Astrocyte of the spinal cord (primary cell): ENCODE results near the gene CDYL.

Experiments
- DNase-seq: peaks from one replicate; pipeline ENCODE4 v3.0.0; 2011; ENCODE audit warnings: low read depth, low spot score
- H3K4me3 ChIP-seq: 2 replicates; pipeline ENCODE4 v1.5.1; 2011; ENCODE audit warnings: low read depth, mild to moderate bottlenecking, low read length, moderate library complexity
- in situ Hi-C: cut with HindIII; loops from 2 replicates; pipeline ENCODE4 v1.10.0; 2017; ENCODE audit warnings: low sequenced_read_pairs
- TF ChIP-seq, protein P1 (sequence below): IDR thresholded peaks from 2 replicates; pipeline ENCODE4 v1.5.1; 2012; ENCODE audit warnings: low read depth, mild to moderate bottlenecking, low read length, inconsistent platforms

CDYL gene

DNA sequence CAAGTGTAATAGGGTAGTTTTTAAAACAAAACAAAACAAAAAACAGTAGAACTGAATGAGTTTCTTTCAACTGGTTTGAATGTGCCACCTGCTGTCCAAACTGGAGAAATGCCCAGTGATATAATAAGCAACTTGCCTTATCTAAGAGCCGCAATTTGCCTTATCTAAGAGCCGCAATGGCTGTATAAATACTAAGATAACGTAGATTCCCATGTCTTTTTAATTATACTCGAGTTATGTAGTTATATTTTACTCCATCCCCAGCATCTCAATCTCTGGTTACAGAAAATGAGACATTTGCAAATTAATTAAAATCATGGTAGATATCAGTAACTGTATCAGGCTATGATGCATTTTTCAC is 160.5 kb downstream of the CDYL start:
- DNase-seq: peak; percentile 61
- TF ChIP-seq, protein P1, sequence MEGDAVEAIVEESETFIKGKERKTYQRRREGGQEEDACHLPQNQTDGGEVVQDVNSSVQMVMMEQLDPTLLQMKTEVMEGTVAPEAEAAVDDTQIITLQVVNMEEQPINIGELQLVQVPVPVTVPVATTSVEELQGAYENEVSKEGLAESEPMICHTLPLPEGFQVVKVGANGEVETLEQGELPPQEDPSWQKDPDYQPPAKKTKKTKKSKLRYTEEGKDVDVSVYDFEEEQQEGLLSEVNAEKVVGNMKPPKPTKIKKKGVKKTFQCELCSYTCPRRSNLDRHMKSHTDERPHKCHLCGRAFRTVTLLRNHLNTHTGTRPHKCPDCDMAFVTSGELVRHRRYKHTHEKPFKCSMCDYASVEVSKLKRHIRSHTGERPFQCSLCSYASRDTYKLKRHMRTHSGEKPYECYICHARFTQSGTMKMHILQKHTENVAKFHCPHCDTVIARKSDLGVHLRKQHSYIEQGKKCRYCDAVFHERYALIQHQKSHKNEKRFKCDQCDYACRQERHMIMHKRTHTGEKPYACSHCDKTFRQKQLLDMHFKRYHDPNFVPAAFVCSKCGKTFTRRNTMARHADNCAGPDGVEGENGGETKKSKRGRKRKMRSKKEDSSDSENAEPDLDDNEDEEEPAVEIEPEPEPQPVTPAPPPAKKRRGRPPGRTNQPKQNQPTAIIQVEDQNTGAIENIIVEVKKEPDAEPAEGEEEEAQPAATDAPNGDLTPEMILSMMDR: peak; percentile 61
- in situ Hi-C loops: no loop called here
- H3K4me3 ChIP-seq: no peak overlapping the region

DNA sequence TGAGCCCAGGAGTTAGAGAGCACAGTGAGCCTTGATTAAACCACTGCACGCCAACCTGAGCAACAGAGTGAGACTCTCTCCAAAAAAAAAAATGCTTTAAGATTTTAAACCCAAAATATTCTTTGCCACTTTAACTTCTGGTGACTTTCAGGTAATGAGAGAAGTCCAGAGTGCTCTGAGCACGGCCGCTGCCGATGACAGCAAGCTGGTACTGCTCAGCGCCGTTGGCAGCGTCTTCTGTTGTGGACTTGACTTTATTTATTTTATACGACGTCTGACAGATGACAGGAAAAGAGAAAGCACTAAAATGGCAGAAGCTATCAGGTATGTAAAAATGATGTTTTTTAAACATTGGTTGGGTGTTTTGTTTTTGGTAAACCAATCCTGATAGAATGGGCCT is 161.2 kb downstream of the CDYL start:
- in situ Hi-C loops: no loop called here
- no peak for DNase-seq
- TF ChIP-seq, protein P1: no peak
- H3K4me3 ChIP-seq: no peak overlapping the region

DNA sequence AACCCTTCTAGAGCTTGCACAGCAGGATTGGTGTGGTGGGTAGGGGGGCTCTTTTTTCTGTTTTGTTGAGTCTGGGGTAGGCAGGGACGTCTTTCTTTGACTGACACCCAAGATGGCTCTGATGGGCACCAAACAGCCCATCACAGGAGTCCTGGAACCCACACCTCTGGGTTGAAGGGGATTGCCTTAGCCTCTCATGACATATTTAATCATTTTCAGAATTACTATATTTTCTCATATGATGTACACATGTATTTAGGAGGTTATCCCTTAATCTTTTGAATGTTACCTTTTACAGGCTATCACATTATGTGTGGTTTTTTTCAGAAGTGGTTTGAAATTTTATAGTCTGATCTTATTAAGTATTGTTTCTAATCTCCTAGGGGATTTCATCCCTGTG is 163.0 kb downstream of the CDYL start:
- TF ChIP-seq, protein P1: no peak

DNA sequence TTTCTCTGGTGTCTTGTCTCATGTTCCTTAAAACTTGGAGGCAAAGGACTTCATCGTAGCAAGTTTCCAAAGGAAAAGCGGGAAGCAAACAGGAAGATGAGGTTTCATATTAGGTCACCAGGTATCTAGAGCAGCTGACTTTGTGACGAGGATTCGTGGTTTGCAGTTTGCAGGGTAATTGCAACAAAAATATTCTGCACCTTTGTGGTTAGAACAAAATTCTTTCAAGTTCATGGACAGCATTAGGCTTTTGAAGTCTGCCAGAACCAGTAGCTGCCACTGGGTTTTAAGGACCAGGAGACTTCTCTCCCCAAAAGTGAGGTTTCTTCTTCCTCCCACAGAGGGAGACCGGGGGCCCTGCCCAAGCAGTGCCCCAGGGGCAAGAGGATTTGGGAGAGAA is 164.2 kb downstream of the CDYL start:
- TF ChIP-seq, protein P1: no peak
- H3K4me3 ChIP-seq: no peak overlapping the region
- no peak for DNase-seq
- in situ Hi-C loops: no loop called here

More for the DNA sequence above, 163.0 kb downstream of the CDYL start:
- no peak for DNase-seq
- H3K4me3 ChIP-seq: no peak overlapping the region
- in situ Hi-C loops: no loop called here

DNA sequence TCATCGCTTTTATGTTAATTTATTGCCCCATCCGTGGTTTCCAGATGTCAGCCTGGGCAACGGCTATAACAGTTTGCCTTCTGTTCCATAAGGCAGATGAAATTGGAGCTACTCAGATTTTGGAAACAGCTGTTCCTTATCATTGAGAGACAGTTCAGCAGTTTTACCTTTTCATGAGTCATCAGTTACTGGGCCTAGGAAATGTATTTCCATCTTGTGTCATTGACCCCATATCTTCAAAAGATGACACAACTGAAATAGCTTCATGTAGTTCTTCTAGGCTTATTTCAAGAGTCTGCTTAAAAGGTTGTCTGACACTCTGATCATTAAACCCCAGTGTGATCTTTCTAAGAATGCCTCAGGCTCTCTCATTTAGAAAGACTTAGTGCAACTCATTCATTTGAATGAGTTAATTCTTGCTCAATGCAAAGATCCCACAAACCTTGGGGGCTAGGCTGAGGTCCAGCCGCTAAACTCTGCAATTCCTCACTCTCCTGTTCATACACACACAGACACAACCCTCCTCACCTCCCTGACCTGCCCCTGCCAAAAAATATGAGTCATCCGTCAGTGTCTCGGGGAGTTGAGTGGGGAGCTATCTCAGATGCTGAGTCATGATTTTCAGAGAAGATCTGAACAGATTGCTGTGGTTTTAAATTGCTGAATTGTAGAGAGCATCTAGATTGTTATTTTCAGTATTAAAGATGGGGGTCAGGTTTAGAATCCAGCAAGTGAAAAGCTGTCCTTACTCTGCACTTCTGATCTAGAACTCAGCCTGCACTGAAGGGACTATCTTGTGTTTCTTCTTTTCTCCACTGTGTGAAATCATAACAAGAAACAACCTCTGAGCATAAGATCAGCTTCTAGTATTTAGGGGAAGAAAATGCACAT is 165.8 kb downstream of the CDYL start:
- in situ Hi-C loops: no loop called here
- no peak overlapping the region for H3K4me3 ChIP-seq
- TF ChIP-seq, protein P1: no peak
- peak; percentile 91 for DNase-seq

DNA sequence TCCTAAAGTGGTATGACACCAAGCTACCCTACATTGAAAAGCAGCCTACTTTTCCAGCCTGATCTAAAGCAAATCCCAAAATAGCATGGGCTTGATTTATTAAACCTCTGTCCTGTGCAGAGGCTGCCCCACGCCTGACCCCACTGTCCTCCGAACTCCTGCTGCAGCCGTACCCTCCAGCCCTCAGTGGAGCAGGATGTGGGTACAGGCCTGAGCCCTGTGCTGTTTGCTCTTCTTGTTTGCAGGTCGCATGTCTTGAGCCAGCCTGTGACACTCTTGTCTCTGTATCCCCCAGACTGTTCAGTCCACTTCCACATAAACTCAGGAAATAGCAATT is 166.4 kb downstream of the CDYL start:
- TF ChIP-seq, protein P1: no peak
- DNase-seq: no peak
- in situ Hi-C loops: no loop called here
- H3K4me3 ChIP-seq: no peak overlapping the region
